ENCODE data around the gene SEC16B.
A peak's percentile ranks its signal among the peaks of the same experiment; 100 is the strongest.
"Not testable (repeated sequence)": the region's sequence is repeated elsewhere in the genome, so short reads cannot be mapped to it uniquely, and the experiment has no call there.

SEC16B gene, protein sequence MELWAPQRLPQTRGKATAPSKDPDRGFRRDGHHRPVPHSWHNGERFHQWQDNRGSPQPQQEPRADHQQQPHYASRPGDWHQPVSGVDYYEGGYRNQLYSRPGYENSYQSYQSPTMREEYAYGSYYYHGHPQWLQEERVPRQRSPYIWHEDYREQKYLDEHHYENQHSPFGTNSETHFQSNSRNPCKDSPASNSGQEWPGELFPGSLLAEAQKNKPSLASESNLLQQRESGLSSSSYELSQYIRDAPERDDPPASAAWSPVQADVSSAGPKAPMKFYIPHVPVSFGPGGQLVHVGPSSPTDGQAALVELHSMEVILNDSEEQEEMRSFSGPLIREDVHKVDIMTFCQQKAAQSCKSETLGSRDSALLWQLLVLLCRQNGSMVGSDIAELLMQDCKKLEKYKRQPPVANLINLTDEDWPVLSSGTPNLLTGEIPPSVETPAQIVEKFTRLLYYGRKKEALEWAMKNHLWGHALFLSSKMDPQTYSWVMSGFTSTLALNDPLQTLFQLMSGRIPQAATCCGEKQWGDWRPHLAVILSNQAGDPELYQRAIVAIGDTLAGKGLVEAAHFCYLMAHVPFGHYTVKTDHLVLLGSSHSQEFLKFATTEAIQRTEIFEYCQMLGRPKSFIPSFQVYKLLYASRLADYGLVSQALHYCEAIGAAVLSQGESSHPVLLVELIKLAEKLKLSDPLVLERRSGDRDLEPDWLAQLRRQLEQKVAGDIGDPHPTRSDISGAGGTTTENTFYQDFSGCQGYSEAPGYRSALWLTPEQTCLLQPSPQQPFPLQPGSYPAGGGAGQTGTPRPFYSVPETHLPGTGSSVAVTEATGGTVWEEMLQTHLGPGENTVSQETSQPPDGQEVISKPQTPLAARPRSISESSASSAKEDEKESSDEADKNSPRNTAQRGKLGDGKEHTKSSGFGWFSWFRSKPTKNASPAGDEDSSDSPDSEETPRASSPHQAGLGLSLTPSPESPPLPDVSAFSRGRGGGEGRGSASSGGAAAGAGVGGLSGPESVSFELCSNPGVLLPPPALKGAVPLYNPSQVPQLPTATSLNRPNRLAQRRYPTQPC

DNA sequence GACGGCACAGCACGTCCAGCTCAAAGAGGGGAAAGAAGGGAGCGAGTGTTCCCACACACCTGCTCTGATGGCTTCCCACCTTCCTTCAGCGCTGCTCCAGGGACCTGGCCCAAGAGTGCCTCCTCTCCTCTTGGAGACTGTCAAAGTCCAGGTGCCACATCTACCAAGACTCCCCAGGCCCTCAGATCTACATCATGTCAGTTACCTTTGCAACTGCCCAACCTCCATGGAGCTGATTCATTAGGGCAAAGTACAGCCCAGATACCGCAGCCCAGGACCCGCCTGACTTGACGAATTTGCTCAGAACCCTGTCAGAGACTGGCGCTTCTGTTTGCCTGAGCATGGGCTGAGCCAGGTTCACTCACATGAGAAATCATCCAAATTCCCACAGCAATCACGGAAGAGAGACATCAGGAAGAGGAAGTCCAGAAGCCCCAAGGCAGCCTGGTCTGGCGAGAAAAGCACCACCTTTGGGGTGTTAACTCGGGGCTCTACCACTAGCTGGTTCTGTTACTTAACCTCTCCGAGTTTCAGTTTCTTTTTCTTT, at the start of gene SEC16B:
Gene SEC16B (minus strand): TSS at position 234 of the 547 bp plus-strand sequence. CDS start 2,077 bp downstream, outside the sequence.
- no peak for DNase-seq (ENCODE audit: low read depth, low spot score)

DNA sequence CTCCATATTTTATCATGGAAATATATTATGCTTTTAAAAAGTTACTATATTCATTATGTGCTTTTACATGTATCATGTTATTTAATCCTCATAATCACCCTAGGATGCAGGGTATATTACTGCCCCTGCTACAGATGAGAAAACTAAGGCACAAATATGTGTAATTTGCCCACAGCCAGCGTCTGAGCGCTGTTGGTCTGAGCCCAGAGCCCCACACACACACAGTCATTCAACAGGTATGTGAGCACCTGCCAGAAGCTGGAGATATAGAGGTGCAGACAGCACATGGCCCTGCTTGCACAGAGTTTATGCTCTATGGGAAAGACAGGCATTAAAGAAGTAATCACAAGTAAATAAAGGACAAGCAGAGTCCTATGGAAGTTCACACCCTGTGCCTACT, 49.8 kb upstream of the SEC16B start:
- no peak for DNase-seq (ENCODE audit: low read depth, low spot score)

DNA sequence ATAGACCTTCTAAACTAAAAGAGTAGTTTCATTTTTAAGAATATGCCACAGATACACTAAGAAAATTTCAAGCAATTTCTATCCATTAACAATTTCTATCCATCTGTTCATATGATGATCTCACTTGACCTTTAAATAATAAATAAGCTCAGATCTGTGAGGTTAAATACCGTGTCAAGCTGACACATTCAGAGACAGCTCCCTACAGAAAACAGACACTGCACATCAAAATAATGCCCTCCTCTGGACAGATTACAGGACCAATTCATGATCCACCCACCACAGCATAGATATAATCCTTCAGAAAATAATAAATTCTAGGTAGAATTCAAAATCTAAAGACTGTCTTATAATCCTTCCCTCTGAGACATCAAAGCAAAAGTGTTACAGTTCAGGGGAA, 49.4 kb upstream of the SEC16B start:
- DNase-seq (ENCODE audit: low read depth, low spot score), result no peak

DNA sequence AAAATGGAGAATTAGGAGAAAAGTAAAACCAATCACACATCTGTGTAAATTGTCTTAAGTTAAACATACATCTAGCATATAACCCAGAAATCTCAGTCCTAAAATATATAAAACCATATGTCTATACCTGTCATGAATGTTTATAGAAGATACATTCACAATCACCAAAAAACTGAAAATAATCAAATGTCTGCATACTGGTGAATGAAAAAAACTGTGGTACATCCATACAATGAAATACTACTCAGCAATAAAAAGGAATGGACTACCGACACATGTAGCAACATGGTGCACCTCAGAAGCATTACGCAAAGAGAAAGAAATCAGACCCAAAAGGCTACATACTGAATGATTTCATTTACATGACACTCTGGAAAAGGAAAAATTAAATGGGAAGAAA, 47.7 kb upstream of the SEC16B start:
- no peak for DNase-seq (ENCODE audit: low read depth, low spot score)

DNA sequence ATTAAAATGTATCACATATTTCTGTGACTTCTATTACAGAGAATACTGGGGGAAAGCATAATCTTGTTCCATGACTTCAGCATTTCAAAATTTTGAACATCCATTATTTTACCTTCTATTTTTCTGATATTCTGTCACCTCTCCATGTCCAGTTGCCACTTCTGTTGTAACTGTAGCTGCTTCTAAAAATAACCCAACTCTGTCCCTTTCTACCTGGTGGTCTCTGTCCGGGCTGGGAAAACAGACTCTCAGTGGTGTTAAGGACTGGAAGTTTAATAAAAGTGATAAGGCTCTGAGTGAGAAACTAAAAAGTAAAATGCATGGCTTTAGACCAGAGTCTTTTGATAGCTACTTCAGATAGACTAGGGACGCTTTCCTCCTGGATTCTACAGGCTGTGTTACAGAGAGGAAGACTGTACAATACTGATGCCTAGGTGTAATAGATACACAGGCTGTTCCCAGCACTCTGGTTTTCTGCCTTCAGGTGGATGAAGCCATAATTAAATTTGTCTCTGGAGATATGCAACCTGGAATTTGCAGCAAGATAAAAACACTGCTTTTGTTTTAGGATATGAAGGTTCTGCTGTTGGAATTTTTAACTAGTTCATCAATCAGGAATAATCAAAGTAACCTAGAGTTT, 42.1 kb upstream of the SEC16B start:
- DNase-seq (ENCODE audit: low read depth, low spot score), result no peak

DNA sequence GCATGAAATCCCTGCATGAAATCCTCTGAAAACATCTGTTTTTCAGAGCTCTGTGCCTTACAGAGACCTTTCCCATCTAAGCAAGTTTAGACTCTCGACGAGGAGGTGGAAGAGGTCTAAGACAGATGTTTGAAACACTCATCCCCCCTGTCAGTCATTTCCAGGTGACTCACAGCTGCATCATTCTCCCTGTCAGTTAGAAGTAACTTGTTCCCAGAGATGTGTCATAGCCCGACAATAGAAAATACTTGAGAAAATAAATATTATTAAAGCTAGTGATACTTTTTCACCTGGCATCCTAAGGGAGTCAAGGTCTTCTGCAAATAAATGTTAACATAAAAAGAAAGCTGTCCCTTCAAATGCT, 41.6 kb upstream of the SEC16B start:
- peak; percentile 40 for DNase-seq (ENCODE audit: low read depth, low spot score)

DNA sequence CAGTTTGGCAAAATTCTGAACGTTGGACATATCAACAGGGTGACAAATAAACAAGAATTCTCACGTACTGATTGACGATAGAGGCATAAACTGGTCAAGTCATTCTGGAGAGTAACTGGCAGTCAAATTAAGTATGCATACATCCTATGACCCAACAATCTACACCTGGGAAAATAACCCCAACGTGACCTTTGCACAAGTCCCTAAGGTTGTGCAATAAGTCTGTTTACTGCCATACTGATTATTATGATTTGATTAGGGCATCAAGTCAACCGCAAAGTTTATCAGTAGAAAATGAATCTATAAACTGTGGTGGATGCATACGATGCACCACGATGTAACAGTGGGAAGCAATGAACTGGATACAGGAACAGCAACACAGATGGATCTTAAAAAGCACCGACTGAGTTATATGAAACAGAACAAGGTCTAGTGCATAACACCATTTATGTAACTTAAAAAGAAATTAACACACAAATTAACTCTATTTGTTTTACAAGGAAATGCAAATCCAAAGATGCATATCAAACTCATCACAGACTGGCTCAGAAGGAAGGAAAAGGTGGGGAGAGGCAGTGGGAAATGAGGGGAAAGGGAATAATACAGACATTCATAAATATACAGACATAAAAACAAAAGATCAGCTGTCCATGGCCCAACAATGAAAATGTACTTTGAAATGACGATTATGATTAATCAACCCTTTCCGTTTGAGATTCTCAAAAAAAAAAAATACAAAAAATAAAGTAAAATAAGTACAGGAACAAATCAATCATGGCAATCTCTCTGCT, 41.0 kb upstream of the SEC16B start:
- DNase-seq (ENCODE audit: low read depth, low spot score), result no peak

DNA sequence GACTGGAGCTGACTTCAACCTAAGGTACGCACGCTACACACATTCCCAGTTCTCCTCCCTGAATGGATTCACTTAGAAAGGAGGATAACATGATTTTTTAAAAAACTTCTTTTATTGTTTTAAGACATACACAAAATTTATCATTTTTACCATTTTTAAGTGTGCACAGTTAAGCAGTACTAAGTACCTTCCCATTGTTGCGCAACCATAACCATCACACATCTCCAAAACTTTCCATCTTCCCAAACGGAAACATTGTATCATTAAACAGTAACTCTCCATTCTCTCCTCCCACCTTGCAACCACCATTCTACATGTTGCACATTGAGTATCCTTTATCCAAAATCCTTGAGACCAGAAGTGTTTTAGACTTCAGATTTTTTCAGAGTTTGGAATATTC, 36.2 kb upstream of the SEC16B start:
- DNase-seq (ENCODE audit: low read depth, low spot score), result no peak

DNA sequence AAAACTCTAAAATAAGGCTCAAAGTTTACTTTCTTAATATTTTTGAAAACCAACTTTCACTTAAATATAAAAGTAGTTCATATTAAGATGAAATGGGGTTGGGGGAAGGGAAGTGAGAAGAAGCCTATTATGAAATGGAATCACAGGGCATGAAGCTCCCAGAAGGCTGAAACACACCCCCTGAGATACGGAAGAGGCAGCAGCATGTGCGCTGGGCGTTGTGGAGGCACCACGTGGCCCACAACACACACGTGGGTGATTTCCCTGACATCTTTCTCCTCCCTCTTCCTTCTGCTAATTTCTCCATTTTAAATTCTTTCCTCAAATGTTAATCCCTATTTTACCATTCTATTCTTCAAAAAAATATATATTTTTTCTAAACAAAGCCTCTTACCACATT, 35.6 kb upstream of the SEC16B start:
- no peak for DNase-seq (ENCODE audit: low read depth, low spot score)

DNA sequence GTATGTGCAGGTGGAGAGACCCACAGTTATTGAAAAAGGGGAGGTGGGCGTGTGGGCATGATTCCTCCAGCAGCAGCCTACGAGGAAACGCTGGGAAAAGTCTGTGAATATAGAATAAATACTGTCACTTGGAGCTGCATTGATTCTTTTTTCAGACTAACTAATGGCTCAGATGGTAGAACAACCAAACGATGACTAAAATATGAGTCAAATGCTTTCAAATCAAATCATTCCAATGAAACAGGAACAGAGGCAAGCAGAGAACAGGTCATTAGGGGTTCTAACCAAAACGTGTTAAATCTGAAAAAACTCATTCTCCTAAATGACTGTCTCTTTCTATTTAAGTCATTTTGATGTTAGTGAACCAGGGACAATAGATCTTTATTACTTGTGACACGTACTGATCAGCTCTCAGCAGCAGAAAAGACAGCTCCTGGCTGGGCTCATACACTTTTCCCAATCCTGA, 35.1 kb upstream of the SEC16B start:
- peak; percentile 32 for DNase-seq (ENCODE audit: low read depth, low spot score)

DNA sequence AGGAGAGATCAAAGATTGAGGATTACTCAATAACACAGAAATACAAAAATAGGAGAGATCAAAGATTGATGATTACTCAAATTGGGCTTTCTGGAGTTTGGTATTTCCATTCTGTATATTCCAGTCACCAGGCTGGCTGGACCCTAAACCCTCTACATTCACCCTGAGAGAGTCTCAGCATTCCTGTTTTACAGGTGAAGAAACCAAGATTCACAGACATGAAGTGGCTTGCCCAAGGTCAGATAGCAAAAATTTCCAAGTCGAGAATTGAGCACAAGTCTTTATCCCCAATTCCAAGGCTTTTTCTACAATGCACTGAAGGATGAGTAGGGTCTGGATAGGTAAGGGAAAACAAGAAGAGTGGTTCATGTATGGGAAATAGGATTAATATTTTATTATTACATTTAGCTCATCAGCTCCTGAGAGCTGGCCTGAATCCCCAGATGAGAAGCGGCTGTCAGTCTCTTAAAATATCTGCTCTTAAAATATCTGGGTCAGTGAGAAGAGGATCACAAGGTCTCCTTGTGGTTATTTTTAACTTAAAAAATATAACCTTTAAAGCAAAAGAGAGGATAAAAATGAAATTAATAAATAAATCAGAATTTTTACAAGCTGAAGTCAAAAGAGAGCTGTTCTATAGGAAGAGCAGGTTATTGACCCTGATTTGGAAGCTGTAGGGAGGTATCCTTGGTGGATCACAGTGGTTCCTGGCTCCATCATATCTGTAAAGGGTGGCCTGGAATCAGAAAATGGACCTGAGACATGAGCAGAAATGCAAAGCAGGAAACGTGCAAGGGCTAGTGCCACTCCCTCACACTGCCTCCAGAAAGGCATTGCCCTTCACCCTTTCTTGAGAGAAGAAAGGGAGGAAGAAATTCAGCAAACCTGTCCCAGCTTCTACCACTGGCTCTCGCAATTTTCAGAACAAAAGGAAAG, 29.1 kb upstream of the SEC16B start:
- no peak for DNase-seq (ENCODE audit: low read depth, low spot score)

DNA sequence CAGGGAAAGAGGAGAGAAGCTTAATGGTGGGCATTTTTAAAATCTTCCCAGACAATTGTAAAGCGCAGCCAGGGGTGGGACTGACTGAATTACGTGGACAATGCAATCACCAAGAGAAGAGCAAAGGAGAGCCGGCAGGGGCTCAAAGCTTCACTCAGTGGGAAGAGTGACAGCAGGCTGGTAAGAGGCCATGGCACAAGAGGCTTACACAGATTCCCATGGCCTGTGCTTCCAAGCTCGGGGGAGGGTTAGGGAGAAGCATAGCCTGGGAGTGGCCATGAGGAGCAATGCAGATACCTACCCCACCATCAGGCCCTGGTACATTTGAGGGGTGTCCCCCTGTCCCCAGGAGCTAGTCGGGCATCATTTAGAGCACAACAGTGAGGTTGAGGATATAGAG, 27.1 kb upstream of the SEC16B start:
- no peak for DNase-seq (ENCODE audit: low read depth, low spot score)

DNA sequence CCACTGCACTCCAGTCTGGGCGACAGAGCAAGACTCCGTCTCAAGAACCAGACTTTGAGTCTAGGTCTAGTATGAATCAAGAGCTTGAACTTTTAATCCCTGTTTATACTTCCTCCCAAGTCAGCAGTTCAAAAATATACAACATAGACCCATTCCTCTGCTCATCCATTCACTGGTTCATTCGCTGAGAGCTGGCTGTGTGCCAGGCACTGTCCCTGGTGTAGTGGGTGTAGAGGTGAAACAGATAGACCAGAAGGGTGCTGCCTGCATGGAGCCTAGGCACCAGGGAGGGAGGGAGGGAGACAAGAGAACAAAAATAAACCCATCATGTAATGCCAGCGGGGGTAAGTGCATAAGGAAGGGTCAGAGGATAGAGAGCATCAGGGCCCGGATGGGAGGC, 25.5 kb upstream of the SEC16B start:
- no peak for DNase-seq (ENCODE audit: low read depth, low spot score)

DNA sequence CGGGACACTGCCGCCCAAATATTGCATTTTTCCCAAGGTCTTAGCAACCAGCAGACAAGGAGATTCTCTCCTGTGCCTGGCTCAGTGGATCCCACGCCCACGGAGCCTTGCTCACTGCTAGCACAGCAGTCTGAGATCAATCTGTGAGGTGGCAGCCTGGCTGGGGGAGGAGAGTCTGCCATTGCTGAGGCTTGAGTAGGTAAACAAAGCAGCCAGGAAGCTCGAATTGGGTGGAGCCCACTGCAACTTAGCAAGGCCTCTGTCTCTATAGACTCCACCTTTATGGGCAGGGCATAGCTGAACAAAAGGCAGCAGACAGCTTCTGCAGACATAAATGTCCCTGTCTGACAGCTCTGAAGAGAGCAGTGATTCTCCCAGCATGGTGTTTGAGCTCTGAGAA, 16.4 kb upstream of the SEC16B start:
- not testable (repeated sequence) for DNase-seq (ENCODE audit: low read depth, low spot score)

DNA sequence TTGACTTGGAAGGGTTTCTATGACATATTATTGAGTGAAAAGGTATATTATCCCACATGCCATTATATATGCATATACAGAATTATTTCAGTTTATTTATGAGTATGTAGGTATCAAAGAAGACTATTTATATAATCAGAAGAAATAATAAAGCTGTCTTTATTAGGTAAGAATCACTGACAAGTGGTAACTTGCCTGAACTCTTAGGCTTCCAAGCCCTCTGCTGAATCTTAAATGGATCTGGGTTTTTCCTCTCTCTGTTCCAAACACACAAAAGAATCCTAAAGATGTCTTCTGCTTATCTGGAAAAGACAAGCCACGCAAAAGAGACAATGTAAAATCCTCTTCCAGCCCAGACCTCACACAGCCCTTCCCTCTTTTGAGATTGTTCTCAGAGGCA, 14.9 kb upstream of the SEC16B start:
- DNase-seq (ENCODE audit: low read depth, low spot score), result no peak

DNA sequence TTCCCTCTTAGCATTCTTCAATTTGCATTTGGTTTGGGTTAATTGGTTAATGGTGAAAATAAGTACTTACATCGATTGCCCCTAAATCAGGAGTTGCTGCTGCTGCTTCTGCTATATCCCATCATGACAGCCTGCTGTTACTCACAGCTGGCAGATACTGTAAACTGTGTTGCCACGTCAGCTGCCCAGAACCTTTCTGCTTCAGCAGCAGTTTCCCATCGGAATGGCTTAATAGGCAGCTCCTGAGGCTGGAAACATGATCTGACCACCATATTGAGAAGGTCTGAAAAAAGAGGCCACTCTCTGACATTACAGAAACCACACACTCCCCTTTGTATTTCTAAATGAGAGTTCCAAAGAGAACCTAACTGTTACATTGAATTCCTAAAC, 14.3 kb upstream of the SEC16B start:
- DNase-seq (ENCODE audit: low read depth, low spot score), result peak; percentile 93

DNA sequence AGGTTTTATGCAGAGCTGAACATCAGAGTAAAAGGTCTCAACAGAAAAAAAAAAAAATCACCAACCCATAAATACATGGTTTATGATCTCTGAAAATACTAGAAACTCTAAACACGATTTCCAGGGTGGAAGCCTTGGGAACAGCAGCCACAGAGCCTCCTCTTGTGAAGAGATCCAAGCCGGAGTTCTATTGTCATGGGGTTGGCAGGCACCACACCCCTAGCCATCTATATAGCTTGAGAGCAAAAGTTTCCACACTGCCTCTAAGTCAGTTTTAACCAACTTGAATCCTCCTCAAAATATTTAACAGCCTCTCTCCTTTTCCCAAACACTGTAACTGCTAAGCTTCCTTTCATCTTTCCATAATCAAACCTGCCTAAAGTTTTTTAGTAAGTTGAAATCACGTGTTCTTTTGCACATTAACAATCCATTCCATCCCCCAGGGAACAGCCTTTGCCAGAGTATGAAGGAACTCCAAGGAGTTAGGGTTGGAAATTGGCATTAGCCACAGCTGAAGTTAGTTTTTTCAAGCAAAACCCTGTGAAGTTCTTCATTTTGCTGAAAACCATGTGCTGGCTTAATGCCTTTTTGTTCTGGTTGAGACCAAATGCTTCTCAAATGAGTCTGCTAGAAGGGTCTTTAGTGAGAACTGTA, 13.8 kb upstream of the SEC16B start:
- no peak for DNase-seq (ENCODE audit: low read depth, low spot score)

DNA sequence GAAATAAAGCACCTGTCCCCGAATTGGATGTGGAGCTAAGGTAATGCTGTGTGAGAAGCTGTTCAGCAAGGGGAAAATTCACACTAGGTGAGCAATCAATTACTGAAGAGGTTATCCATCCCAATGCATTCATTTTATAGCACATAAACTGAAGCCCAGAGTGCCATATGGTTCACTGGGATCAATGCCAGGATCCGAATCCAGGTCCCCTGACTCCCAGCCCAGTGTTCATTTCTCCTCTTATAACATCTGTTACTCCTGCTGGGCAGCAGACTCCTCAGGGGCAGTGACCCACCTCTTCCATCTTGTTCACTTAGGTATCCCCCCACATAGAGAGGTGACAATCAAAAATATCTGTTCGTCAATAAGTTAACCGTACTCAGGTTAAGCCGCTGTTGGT, 13.2 kb upstream of the SEC16B start:
- no peak for DNase-seq (ENCODE audit: low read depth, low spot score)

DNA sequence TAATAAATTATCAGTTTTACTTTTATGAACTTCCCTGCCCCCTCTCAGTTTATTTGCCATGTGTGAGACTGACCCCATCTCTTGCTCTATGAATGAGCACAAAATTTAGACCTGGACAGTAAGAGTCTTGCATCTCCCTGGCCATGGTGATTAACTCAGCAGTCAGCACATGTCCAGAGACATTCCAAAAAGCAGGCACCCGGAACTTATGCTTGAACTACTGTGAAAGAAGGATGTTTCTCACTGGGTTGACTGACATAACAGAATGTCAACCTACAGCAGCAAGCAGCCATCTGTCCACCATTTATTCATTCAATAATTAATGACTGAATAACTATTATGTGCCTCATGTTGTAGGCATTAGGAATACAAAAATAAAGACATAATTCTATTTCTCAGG, 11.3 kb upstream of the SEC16B start:
- no peak for DNase-seq (ENCODE audit: low read depth, low spot score)
